Measurements from ENCODE around the gene SPG7. TPM values are rescaled to one million over a fixed set of nuclear protein-coding genes. Genes with fewer than 3 reads are reported as not detected.
A peak's percentile ranks its signal among the peaks of the same experiment; 100 is the strongest.

Gene SPG7
- total and polyA plus RNA-seq, 9 of the 15 experiments (the other 6 are each of a cell fraction or from before 2014, with no cell fraction given), result 5.8 to 89.1 (median 49.4) TPM

- no peak for TF ChIP-seq ZNF134 (CRISPR knock-in tag; conservative IDR thresholded peaks at IDR 0.05)
- peak; percentile 58 for TF ChIP-seq MEIS2 (IDR thresholded peaks at IDR 0.05; ENCODE audit: partially characterized antibody)
- peak; percentile 68 for TF ChIP-seq PHF20 (IDR thresholded peaks at IDR 0.05; ENCODE audit: partially characterized antibody)
- TF ChIP-seq CC2D1A (IDR thresholded peaks at IDR 0.05), result peak; percentile 56; the same call in 1 of the 2 replicates
- TF ChIP-seq CHD2 (IDR thresholded peaks at IDR 0.05; ENCODE audit: low read depth, low read length), result no peak
- TF ChIP-seq FOSL1 (tag; conservative IDR thresholded peaks at IDR 0.05), result peak; percentile 82
- peak; percentile 82 for TF ChIP-seq CREB1 (IDR thresholded peaks at IDR 0.05)
- TF ChIP-seq CREB1 (CRISPR knock-in tag; IDR thresholded peaks at IDR 0.05), result peak; percentile 83
- peak; percentile 80; the same call in 1 of the 2 replicates for TF ChIP-seq MTA3 (IDR thresholded peaks at IDR 0.05; ENCODE audit: borderline replicate concordance)
- no peak for TF ChIP-seq ZZZ3 (IDR thresholded peaks at IDR 0.05)
- no peak for TF ChIP-seq DIDO1 (tag; IDR thresholded peaks at IDR 0.05; ENCODE audit: low read depth)
- TF ChIP-seq CBFA2T3 (IDR thresholded peaks at IDR 0.05), result no peak
- no peak for TF ChIP-seq MAX (CRISPR knock-in tag; IDR thresholded peaks at IDR 0.05)
- no peak for TF ChIP-seq ZNF3 (CRISPR knock-in tag; IDR thresholded peaks at IDR 0.05)
- peak; percentile 68 for TF ChIP-seq L3MBTL2 (IDR thresholded peaks at IDR 0.05)
- peak; percentile 46; the same call in 1 of the 2 replicates for TF ChIP-seq POLR2G (IDR thresholded peaks at IDR 0.05; ENCODE audit: low read depth, low read length)
- no peak for TF ChIP-seq MCM3 (IDR thresholded peaks at IDR 0.05)
- TF ChIP-seq NFE2 (IDR thresholded peaks at IDR 0.05; ENCODE audit: low read depth), result peak; percentile 73
- no peak for TF ChIP-seq ZBTB34 (CRISPR knock-in tag; IDR thresholded peaks at IDR 0.05)
- TF ChIP-seq TAL1 (IDR thresholded peaks at IDR 0.05), result no peak
- TF ChIP-seq ARNT (IDR thresholded peaks at IDR 0.05), result peak; percentile 5 to 76; a peak in 2 of 4 replicates
- TF ChIP-seq SMARCA5 (IDR thresholded peaks at IDR 0.05), result no peak
- no peak for TF ChIP-seq GTF2A2 (tag; IDR thresholded peaks at IDR 0.05)
- no peak for TF ChIP-seq DACH1 (IDR thresholded peaks at IDR 0.05; ENCODE audit: partially characterized antibody)
- peak; percentile 91 for TF ChIP-seq ELF1 (tag; IDR thresholded peaks at IDR 0.05)
- no peak for TF ChIP-seq RBM22 (IDR thresholded peaks at IDR 0.05; ENCODE audit: low read depth, low read length, poor library complexity, severe bottlenecking)
- no peak for TF ChIP-seq RBM14 (IDR thresholded peaks at IDR 0.05; ENCODE audit: borderline replicate concordance, insufficient read depth, low read depth, low read length)
Observed at GRCh38 chr16:89505204-89506112, 2.7 kb upstream of the SPG7 start (continued).
